ENCODE data around the gene HOXA6. TPM values are rescaled to one million over a fixed set of nuclear protein-coding genes. Genes with fewer than 3 reads are reported as not detected.

The HOXA6 gene
- total and polyA plus RNA-seq, 4 donors, result 0.23 TPM; not detected in 3

DNA sequence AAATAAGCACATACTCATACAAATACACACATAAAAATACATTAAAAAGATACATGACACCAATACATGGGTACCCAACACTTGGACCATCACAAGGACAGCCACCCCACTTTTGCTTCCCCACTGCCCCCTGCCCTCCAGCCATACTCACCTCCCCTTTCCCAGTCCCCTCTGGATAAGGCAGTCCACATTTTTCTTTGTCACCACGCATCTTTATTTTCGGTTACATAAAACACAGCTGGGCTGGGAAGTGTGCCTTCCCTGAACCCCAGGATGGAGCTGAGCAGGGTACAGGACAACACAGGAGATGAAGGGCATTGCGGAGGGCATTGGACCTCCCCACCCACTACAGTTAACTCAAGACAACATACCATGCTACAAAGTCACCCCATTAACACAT, 6.0 kb upstream of the HOXA6 start (continued):
- TF ChIP-seq JUND (IDR thresholded peaks at IDR 0.05) (no peak), FOXA1 (IDR thresholded peaks at IDR 0.05) (no peak)
- TF ChIP-seq, protein P1, sequence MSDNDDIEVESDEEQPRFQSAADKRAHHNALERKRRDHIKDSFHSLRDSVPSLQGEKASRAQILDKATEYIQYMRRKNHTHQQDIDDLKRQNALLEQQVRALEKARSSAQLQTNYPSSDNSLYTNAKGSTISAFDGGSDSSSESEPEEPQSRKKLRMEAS (IDR thresholded peaks at IDR 0.05), result no peak

GRCh38 chr7:27152816-27153442, 5.4 kb upstream of the HOXA6 start:
- no peaks in the 10 kb centered on the region for H3K36me3 ChIP-seq (ENCODE audit: control insufficient read depth in 4 of 4, insufficient read depth in 3 of 4, low read depth in 1 of 4, low read length in 3 of 4)
- peaks cover 0 to 5% (median 0%) of the 10 kb centered on the region in 4 donors for H3K9me3 ChIP-seq (ENCODE audit: control insufficient read depth in 4 of 4, low read length in 3 of 4)
- no peak overlapping the region for H3K4me3 ChIP-seq (ENCODE audit: low read depth in 1 of 3, low read length in 3 of 3)
- DNase-seq (ENCODE audit: low spot score), result no peak
- TF ChIP-seq GABPA (IDR thresholded peaks at IDR 0.05 in 1 of 2, conservative IDR thresholded peaks at IDR 0.05 in 1 of 2) (no peak), YY1 (IDR thresholded peaks at IDR 0.05) (no peak)
- TF ChIP-seq, protein P2, sequence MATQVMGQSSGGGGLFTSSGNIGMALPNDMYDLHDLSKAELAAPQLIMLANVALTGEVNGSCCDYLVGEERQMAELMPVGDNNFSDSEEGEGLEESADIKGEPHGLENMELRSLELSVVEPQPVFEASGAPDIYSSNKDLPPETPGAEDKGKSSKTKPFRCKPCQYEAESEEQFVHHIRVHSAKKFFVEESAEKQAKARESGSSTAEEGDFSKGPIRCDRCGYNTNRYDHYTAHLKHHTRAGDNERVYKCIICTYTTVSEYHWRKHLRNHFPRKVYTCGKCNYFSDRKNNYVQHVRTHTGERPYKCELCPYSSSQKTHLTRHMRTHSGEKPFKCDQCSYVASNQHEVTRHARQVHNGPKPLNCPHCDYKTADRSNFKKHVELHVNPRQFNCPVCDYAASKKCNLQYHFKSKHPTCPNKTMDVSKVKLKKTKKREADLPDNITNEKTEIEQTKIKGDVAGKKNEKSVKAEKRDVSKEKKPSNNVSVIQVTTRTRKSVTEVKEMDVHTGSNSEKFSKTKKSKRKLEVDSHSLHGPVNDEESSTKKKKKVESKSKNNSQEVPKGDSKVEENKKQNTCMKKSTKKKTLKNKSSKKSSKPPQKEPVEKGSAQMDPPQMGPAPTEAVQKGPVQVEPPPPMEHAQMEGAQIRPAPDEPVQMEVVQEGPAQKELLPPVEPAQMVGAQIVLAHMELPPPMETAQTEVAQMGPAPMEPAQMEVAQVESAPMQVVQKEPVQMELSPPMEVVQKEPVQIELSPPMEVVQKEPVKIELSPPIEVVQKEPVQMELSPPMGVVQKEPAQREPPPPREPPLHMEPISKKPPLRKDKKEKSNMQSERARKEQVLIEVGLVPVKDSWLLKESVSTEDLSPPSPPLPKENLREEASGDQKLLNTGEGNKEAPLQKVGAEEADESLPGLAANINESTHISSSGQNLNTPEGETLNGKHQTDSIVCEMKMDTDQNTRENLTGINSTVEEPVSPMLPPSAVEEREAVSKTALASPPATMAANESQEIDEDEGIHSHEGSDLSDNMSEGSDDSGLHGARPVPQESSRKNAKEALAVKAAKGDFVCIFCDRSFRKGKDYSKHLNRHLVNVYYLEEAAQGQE (IDR thresholded peaks at IDR 0.05), result no peak
- TF ChIP-seq, protein P3, sequence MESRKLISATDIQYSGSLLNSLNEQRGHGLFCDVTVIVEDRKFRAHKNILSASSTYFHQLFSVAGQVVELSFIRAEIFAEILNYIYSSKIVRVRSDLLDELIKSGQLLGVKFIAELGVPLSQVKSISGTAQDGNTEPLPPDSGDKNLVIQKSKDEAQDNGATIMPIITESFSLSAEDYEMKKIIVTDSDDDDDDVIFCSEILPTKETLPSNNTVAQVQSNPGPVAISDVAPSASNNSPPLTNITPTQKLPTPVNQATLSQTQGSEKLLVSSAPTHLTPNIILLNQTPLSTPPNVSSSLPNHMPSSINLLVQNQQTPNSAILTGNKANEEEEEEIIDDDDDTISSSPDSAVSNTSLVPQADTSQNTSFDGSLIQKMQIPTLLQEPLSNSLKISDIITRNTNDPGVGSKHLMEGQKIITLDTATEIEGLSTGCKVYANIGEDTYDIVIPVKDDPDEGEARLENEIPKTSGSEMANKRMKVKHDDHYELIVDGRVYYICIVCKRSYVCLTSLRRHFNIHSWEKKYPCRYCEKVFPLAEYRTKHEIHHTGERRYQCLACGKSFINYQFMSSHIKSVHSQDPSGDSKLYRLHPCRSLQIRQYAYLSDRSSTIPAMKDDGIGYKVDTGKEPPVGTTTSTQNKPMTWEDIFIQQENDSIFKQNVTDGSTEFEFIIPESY (IDR thresholded peaks at IDR 0.05), result no peak
- H3K27me3 ChIP-seq (ENCODE audit: control insufficient read depth in 4 of 4, insufficient read depth in 4 of 4, low read length in 3 of 4), result peaks cover 15 to 56% (median 40%) of the 10 kb centered on the region in 4 donors
- peaks cover 14 to 36% (median 22%) of the 10 kb centered on the region in 4 donors for H3K4me1 ChIP-seq (ENCODE audit: control insufficient read depth in 4 of 4, insufficient read depth in 4 of 4, low read length in 3 of 4)
- WGBS, result 13% methylated on average over 22 of the region's 22 CpGs
- no peak overlapping the region for H3K9ac ChIP-seq (ENCODE audit: low read depth in 1 of 2, low read length in 2 of 2)
- H3K27ac ChIP-seq (ENCODE audit: low read depth in 1 of 2, low read length in 2 of 2), result no peak overlapping the region

GRCh38 chr7:27151931-27152815, 4.6 kb upstream of the HOXA6 start, which contains the start of gene HOXA3:
HOXA3 (minus strand) TSS chr7:27152583; CDS start chr7:27110640, 41,943 bp downstream.
- H3K4me1 ChIP-seq (ENCODE audit: control insufficient read depth in 4 of 4, insufficient read depth in 4 of 4, low read length in 3 of 4), result peaks cover 14 to 40% (median 22%) of the 10 kb centered on the region in 4 donors
- H3K36me3 ChIP-seq (ENCODE audit: control insufficient read depth in 4 of 4, insufficient read depth in 3 of 4, low read depth in 1 of 4, low read length in 3 of 4), result no peaks in the 10 kb centered on the region
- peak; percentile 34 for DNase-seq (ENCODE audit: low spot score)
- no peak within 1 kb of the TSS for H3K9ac ChIP-seq (ENCODE audit: low read depth in 1 of 2, low read length in 2 of 2)
- peaks cover 15 to 50% (median 39%) of the 10 kb centered on the region in 4 donors for H3K27me3 ChIP-seq (ENCODE audit: control insufficient read depth in 4 of 4, insufficient read depth in 4 of 4, low read length in 3 of 4)
- WGBS, result 7% methylated on average over 53 of the region's 53 CpGs
- H3K4me3 ChIP-seq (ENCODE audit: low read depth in 1 of 3, low read length in 3 of 3), result no peak within 1 kb of the TSS
- no peak within 1 kb of the TSS for H3K27ac ChIP-seq (ENCODE audit: low read depth in 1 of 2, low read length in 2 of 2)
- H3K9me3 ChIP-seq (ENCODE audit: control insufficient read depth in 4 of 4, low read length in 3 of 4), result peaks cover 0 to 5% (median 0%) of the 10 kb centered on the region in 4 donors
- TF ChIP-seq NR2F2 (IDR thresholded peaks at IDR 0.05), result no peak
- no peak for TF ChIP-seq CTCF (IDR thresholded peaks at IDR 0.05; ENCODE audit: low read depth, low read length, missing input control)
- TF ChIP-seq, protein P4, sequence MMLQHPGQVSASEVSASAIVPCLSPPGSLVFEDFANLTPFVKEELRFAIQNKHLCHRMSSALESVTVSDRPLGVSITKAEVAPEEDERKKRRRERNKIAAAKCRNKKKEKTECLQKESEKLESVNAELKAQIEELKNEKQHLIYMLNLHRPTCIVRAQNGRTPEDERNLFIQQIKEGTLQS (IDR thresholded peaks at IDR 0.05), result no peak
